Dermis microvascular lymphatic vessel endothelial cell (primary cell): Measurements from ENCODE around the gene TBX5. TPM values are rescaled to one million over a fixed set of nuclear protein-coding genes. Genes with fewer than 3 reads are reported as not detected.
A peak's percentile ranks its signal among the peaks of the same experiment; 100 is the strongest.

Source experiments
- DNase-seq, 2 donors: peaks; one replicate each; pipeline versions ENCODE4 v3.0.0 to v3.0.0-alpha.2; 2010; ENCODE audit warnings: low read depth in 2 of 2
- total RNA-seq: library from RNA; depleted of rRNA; stranded (reverse); fragments of >200 nt; gene quantifications from 2 replicates; pipeline ENCODE4 v1.2.1, GENCODE V29; 2014

TBX5 gene
- total RNA-seq, result not detected in 2 replicates

GRCh38 chr12:114405519-114406271 is at the start of gene TBX5:
TSS of gene TBX5 (minus strand) at chr12:114406144. CDS start at chr12:114403898, 2,246 bp downstream.
- no peak for DNase-seq

- DNase-seq, result no peak
Observed at GRCh38 chr12:114451657-114452056, 45.7 kb upstream of the TBX5 start.

GRCh38 chr12:114450515-114451300 is 44.8 kb upstream of the TBX5 start:
- no peak for DNase-seq

DNA sequence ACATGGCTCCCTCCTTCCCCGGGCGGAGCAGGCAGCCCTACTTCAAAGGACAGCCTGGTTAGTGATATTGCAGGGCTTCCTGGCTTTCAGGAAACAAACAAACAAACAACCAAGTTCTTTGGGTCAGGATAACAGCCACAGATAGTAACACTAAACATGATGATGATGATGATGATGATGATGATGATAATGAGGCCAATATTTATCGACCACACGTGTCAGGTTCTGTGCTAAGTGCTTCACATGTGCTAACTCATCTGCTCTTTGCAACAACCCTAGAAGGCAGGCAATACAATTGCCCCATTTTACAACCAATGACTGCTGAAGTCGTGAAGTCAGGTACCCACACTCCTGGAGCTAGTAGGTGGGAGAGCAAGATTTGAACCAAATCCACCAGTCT is 44.1 kb upstream of the TBX5 start:
- no peak for DNase-seq

- no peak for DNase-seq
Observed at GRCh38 chr12:114448618-114448933, 42.6 kb upstream of the TBX5 start.

- no peak for DNase-seq
Observed at GRCh38 chr12:114447799-114448617, 42.1 kb upstream of the TBX5 start.

- DNase-seq, result no peak
Observed at GRCh38 chr12:114447274-114447716, 41.4 kb upstream of the TBX5 start.

GRCh38 chr12:114445401-114446323 is 39.7 kb upstream of the TBX5 start:
- DNase-seq, result no peak

DNA sequence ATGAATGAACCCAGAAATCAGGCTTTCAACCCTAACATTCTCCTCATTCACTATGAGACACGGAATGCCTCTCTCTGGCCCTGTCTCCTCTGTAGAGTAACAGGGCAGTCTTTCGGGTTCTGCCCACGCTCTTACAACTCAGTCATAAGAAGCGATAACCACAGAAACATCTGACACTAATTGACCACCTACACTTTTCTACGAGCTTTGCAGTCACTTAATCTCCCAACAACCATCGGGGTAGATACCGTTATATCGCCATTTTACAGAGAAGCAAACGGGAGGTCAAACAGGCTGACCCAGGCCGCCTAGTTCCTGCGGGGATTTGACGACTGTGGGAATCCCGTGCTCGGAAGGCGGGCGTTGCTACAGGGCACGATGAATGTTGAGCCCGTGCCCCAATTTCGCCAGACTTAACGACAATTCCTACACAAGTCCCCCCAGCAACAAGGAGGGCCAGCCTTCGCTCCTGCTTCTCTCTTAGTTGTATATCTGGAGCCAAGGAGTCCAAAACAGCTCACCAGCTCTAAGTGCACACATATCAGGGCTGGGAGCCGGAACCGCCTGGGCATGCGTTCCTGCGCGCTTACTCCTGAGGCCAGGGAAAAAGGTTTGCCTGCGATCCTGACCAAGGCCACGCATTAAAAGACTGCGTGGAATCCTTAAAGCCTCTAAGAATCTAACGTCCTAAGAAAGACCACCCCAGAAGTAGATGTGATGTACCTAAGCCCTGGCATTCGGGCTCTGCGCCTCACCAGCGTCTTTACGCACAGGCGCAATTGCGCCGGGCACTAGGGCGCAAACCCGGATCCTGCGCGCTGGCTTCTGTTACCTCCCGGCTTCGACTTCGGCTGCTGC is 38.7 kb upstream of the TBX5 start:
- peak in 1 of 2 donors; percentile 5 for DNase-seq

DNA sequence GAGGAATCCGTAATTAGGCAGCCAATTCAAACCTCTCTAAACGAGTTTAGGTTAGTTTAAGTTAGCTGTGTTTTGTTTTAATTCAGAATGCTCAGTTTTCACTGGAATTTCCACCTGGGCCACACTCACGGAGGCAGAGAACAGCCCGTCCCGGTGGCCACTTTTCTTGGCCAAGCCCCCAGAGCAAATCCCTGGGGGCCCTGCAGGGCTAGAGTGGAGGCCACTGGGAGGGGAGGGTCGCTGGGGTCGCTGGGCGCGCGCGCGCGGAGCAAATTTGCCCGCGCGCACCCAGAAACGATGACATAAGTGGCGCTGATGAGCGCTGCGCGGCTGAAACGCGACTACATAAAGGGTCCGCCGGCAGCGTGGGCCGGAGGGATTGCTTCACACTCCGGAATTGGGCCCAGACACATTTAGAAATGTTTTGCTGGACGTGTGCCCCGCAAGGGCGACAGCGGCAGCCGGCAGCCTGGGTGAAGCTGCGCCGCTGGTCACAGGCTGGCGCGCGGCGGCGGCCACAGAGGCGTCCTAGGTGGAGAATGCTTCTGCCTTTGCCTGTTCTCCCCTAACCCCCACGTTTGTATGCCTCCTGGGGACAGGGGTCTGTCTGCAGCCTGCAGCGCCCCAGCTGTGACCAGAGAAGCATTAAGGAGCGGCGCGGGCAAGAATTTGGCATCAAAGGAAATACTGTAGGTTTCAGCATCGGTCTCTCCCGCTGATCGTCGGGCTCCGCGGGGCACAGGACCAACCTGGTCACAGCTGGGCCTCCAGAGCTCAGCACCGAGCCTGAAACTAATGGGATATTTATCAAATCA is 37.9 kb upstream of the TBX5 start:
- DNase-seq, result no peak

DNA sequence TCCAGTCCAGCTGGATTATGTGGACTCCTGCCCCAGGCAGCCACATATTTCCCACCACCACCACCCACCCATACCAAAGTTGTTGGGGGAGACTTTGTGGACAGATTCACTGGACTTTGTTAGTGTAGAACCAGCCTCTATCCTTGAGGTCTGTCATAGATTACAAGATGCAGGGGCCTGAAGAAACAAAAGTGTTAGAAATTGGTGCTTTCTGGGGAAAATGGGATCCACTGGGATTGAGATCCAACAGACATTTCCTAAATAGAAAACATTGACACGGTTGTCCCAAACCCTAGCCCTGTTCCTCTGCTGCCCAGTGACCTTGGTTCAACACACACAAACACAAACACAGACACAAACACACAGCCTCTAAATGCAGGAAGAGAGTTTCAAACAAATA is 36.6 kb upstream of the TBX5 start:
- DNase-seq, result no peak

DNA sequence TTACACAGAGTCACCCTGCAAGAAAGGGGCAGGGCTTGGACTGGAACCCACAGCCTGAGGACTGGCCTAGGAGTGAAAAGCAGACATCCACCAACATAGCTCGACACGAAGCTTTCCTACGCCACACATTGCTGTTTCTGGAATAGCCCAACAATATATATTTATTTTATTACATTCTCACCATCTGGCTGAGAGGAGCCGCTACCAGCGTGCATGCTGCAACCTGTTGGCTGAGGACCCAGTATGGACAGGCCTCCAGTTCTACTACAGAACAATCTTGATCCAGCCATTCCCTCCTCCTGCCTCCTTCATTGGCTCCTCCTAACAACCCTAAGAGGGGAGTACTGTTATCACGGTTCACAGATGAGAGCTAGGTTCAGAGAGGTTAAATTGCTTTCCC is 35.6 kb upstream of the TBX5 start:
- no peak for DNase-seq

DNA sequence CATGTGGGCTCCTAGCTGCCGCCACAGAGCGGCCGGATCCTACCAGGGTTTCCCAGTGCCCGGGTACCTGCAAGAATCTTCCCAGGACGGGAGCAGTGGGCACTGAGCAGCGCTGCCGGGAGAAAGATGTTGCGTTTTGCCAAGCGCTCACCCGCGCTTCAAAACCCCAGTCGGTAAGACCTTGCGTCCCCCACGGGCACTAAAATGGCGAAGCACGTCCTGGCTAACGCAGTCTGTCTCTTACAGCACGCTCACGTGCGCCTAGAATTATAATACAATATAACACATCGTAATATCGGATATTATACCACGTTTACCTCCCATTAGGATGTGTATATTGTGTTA is 35.1 kb upstream of the TBX5 start:
- DNase-seq, result no peak

- DNase-seq, result no peak
Observed at GRCh38 chr12:114440270-114441038, 34.5 kb upstream of the TBX5 start.

DNA sequence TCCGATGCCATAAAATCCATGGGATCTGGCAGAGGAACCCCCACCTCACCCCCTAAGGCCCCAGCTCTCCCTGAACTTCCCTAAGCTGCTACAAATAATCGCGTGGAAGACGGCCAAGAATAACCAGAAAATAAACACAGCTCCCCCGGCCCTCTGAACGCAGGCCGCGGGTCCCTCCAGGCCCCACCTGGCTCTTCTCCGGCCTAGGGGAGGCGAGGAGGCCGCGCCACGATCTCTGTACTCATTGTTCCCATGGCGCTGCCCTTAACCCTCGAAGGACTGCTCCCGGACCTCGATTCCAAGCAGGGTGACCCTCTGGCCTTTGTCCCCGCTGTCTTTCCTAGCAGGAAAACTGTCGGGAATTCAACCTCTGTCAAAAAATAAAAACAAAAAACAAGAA is 33.9 kb upstream of the TBX5 start:
- DNase-seq, result no peak

GRCh38 chr12:114439261-114439683 is 33.3 kb upstream of the TBX5 start:
- DNase-seq, result no peak

DNA sequence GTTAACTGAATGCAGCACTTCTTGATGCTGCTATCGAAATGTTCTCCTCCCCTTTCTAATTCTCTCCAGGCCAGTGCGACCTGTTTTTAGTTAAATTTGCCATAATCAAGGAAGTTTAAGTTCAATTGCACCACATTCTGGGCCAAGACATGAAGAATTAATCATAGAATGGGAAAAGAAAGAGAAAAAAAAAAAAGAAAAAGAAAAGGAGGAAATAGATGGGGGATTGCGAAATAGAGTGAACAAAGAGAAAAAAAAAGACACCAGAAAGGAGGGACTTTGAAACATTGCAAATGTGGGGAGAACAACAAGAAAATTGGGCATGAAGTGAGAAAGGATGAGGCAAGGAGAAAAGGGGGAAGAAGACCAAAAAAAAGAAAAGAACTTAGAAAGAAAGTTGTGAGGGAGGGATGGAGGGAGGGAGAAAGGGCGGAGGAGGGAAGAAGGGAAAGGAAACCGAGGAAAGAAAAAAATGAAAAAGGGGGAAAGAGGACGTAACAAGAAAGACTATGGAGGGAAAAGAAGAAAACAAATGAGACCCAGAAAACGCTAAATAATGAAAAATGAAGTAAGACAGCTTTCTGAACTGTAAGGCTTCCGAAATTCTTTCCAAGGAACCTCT is 32.8 kb upstream of the TBX5 start:
- no peak for DNase-seq

GRCh38 chr12:114434341-114434740 is 28.4 kb upstream of the TBX5 start:
- DNase-seq, result no peak
